Calu3 (cell line): ENCODE data around the gene FAM174C. TPM values are rescaled to one million over a fixed set of nuclear protein-coding genes. Genes with fewer than 3 reads are reported as not detected.

Experiments
- BruUV-seq: library from RNA; stranded (reverse); fragments of 400-500 nt; replicated peaks from 2 replicates; lab custom pipeline; 2021; lab: Mats Ljungman, UMichigan
- CTCF ChIA-PET: fragments of 300-600 bp; sonication (Branson Sonifier 250); formaldehyde crosslinking; loops from one replicate; lab custom pipeline; 2022; ENCODE audit warnings: antibody characterized with exemption; lab: Charles Lee
- DNase-seq: peaks from one replicate; pipeline ENCODE4 v3.0.0; 2022
- H3K27ac Mint-ChIP-seq: one replicate; pipeline ENCODE4 v1.8.0; 2022; ENCODE audit warnings: mixed read lengths; ENCODE audit not compliant: unreplicated experiment
- H3K27me3 Mint-ChIP-seq: one replicate; pipeline ENCODE4 v1.8.0; 2022; ENCODE audit warnings: mixed read lengths; ENCODE audit not compliant: unreplicated experiment
- H3K36me3 Mint-ChIP-seq: one replicate; pipeline ENCODE4 v1.8.0; 2022; ENCODE audit warnings: mild to moderate bottlenecking, moderate library complexity, mixed read lengths; ENCODE audit not compliant: insufficient read depth, unreplicated experiment
- H3K4me1 Mint-ChIP-seq: one replicate; pipeline ENCODE4 v1.8.0; 2022; ENCODE audit warnings: mild to moderate bottlenecking, low read depth, mixed read lengths; ENCODE audit not compliant: unreplicated experiment
- H3K4me3 Mint-ChIP-seq: one replicate; pipeline ENCODE4 v1.8.0; 2022; ENCODE audit warnings: mild to moderate bottlenecking, low read depth, moderate library complexity, mixed read lengths; ENCODE audit not compliant: unreplicated experiment
- H3K9me3 Mint-ChIP-seq: one replicate; pipeline ENCODE4 v1.8.0; 2022; ENCODE audit warnings: low read depth, mixed read lengths; ENCODE audit not compliant: unreplicated experiment
- intact Hi-C: fragments of 100-400 bp; cut with micrococcal nuclease; formaldehyde crosslinking; loops from one replicate; pipeline ENCODE4 v1.10.0; 2022; ENCODE audit not compliant: unreplicated experiment
- total RNA-seq: library from RNA; stranded (reverse); gene quantifications from 2 replicates; pipeline ENCODE4 v1.2.3, GENCODE V29; 2022
- TF ChIP-seq, protein P1 (sequence below): fragments of 200-600 bp; IDR thresholded peaks from one replicate; pipeline ENCODE4 v1.8.0; 2022; ENCODE audit warnings: antibody characterized with exemption; ENCODE audit not compliant: unreplicated experiment

FAM174C gene
- total RNA-seq, 1 experiment from 2014 or later, result 34.4 TPM

GRCh38 chr19:1264801-1265614, 10.3 kb upstream of the FAM174C start:
- no TSS peak for BruUV-seq
- TF ChIP-seq, protein P1, sequence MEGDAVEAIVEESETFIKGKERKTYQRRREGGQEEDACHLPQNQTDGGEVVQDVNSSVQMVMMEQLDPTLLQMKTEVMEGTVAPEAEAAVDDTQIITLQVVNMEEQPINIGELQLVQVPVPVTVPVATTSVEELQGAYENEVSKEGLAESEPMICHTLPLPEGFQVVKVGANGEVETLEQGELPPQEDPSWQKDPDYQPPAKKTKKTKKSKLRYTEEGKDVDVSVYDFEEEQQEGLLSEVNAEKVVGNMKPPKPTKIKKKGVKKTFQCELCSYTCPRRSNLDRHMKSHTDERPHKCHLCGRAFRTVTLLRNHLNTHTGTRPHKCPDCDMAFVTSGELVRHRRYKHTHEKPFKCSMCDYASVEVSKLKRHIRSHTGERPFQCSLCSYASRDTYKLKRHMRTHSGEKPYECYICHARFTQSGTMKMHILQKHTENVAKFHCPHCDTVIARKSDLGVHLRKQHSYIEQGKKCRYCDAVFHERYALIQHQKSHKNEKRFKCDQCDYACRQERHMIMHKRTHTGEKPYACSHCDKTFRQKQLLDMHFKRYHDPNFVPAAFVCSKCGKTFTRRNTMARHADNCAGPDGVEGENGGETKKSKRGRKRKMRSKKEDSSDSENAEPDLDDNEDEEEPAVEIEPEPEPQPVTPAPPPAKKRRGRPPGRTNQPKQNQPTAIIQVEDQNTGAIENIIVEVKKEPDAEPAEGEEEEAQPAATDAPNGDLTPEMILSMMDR, result no peak
- peak overlapping the region; percentile 83 for H3K27ac Mint-ChIP-seq
- CTCF ChIA-PET, result interaction anchor here (2.2 kb wide), 1 partner anchor 21 kb away, joined by 177 read pairs; no protein-coding TSS in a partner anchor
- H3K27me3 Mint-ChIP-seq, result no peaks in the 10 kb centered on the region
- peaks cover 45% of the 10 kb centered on the region for H3K4me1 Mint-ChIP-seq
- intact Hi-C loops, result no loop called here
- H3K4me3 Mint-ChIP-seq, result peak overlapping the region; percentile 92
- H3K36me3 Mint-ChIP-seq, result peaks cover 77% of the 10 kb centered on the region
- DNase-seq, result peak; percentile 81
- H3K9me3 Mint-ChIP-seq, result no peaks in the 10 kb centered on the region

DNA sequence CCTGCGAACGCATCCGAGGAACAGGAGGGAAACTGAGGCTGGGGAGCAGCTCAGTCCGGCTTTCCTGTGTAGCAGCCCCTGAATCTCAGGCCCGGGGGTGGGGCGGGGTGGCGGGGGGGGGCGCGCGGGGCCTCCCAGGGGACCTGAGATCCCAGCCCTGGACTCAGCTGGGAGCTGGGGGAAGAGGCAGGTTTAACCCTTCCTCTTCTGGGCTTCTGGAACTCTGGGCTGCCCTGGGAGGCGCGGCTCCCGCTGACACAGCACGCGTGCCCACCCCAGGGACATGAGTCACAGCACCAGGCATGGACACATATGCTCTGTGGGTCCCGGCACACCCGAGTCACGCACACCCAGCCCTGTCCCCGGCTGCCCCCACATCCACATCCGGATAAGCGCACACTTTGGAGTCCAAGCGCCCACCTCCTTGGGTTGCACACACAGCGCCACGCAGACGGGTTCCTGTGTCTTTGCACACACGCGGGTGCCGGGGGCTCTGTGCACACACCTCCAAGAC, 9.7 kb upstream of the FAM174C start:
- H3K27ac Mint-ChIP-seq, result peak overlapping the region; percentile 83
- H3K4me1 Mint-ChIP-seq, result peaks cover 51% of the 10 kb centered on the region
- intact Hi-C loops, result no loop called here
- TF ChIP-seq, protein P1, result no peak
- no peaks in the 10 kb centered on the region for H3K9me3 Mint-ChIP-seq
- no peak for DNase-seq
- H3K4me3 Mint-ChIP-seq, result peak overlapping the region; percentile 92
- no peaks in the 10 kb centered on the region for H3K27me3 Mint-ChIP-seq
- CTCF ChIA-PET, result interaction anchor here (2.2 kb wide), 1 partner anchor 21 kb away, joined by 177 read pairs; no protein-coding TSS in a partner anchor
- BruUV-seq, result no TSS peak
- peaks cover 78% of the 10 kb centered on the region for H3K36me3 Mint-ChIP-seq

- H3K27me3 Mint-ChIP-seq, result no peaks in the 10 kb centered on the region
- intact Hi-C loops, result no loop called here
- peaks cover 78% of the 10 kb centered on the region for H3K36me3 Mint-ChIP-seq
- peaks cover 55% of the 10 kb centered on the region for H3K4me1 Mint-ChIP-seq
- no peak overlapping the region for H3K27ac Mint-ChIP-seq
- DNase-seq, result peak; percentile 82
- peak overlapping the region; percentile 92 for H3K4me3 Mint-ChIP-seq
- TF ChIP-seq, protein P1, result no peak
- CTCF ChIA-PET, result interaction anchor here (0.8 to 2.2 kb wide), 4 partner anchors 13 to 25 kb away, joined by 3 to 177 read pairs (median 6); partner anchors contain the start of gene ATP5F1D
- BruUV-seq, result no TSS peak
- H3K9me3 Mint-ChIP-seq, result no peaks in the 10 kb centered on the region
Measured at GRCh38 chr19:1266129-1266915, 9.0 kb upstream of the FAM174C start.

DNA sequence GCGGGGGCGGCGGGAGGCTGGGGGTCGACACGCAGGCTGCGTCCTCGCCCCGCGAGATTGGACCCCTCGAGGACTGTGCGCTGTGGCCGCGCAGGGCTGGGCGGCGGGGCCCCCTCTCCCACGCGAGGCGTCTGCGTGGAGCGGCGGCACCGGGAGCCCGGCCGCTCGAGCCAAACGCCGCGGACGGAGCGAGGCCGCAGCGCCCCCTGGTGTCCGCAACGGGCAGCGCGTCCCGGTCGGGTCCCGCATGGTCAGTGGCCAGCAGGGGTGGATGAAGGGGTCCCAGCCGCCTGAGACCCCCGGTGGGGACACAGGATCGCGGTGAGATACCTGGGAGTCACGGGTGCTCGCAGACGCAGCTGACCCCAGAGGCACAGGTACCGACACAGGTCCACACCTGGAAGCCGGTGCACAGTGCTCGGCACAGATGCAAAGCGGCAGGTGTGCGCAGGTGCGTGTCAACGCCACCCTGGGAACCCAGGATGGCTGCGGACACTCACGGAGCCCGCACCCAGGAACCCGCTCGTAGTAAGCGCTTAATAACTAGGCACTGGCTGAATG, 8.3 kb upstream of the FAM174C start:
- H3K4me3 Mint-ChIP-seq, result peak overlapping the region; percentile 92
- peaks cover 51% of the 10 kb centered on the region for H3K4me1 Mint-ChIP-seq
- H3K27me3 Mint-ChIP-seq, result no peaks in the 10 kb centered on the region
- intact Hi-C loops, result no loop called here
- peak overlapping the region; percentile 29 for H3K27ac Mint-ChIP-seq
- CTCF ChIA-PET, result interaction anchor here (0.8 to 2.2 kb wide), 4 partner anchors 14 to 26 kb away, joined by 3 to 177 read pairs (median 6); partner anchors contain the start of gene ATP5F1D
- no peaks in the 10 kb centered on the region for H3K9me3 Mint-ChIP-seq
- peak; percentile 80 for DNase-seq
- TF ChIP-seq, protein P1, result peak; percentile 82
- H3K36me3 Mint-ChIP-seq, result peaks cover 77% of the 10 kb centered on the region
- no TSS peak for BruUV-seq
